NCI-H2196 treated with DMSO at 0.1 percent for 48 hours (cell line): ENCODE data around the gene ZGLP1.
"Not testable (repeated sequence)": the region's sequence is repeated elsewhere in the genome, so short reads cannot be mapped to it uniquely, and the experiment has no call there.

Experiments
- DNase-seq: peaks from one replicate; lab custom pipeline; 2025; ENCODE audit not compliant: unreplicated experiment; lab: John Stamatoyannopoulos, UW

Gene ZGLP1

DNA sequence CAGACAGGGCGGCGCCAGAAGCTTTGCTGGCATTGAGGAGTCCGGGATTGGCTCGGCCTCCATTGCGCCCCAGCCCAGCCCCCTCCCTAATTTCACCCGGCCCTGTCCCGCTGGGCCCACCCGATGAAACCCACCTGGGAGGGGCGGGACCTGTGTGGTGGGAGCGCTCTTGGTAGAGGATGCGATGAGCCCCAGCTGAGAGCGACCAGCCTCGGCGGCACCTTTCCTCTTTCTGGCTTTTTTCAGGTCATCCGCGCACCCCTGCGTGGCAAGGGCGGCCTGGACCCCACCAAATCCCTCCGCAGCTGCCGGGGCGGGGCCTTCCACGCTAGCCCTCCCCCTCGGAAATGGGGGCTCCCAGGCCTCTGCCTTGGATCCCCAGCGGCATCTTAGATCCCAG, at the start of gene ZGLP1:
Gene ZGLP1, minus strand, starts transcription at position 393 of the 400 bp plus-strand sequence.
- DNase-seq = no peak

DNA sequence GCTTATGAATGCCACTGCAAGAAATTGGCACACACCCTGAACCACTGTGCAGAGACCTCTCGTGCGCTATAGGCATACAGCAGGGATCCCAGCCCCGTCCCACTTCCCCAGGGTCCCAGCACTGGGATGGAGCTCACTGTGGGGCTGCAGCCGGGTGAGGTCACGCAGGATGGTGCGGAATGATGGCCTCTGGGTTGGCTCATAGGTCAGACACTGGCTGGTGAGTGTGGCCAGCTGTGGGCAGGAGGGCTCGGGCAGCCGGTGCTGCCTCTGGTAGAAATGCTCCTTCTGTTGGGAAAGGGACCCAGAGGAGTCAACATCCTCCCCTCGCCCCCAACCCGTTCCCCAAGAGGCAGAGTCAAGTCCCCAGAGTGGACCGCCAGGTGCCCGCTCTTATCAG, 46.8 kb upstream of the ZGLP1 start:
- no peak for DNase-seq

DNA sequence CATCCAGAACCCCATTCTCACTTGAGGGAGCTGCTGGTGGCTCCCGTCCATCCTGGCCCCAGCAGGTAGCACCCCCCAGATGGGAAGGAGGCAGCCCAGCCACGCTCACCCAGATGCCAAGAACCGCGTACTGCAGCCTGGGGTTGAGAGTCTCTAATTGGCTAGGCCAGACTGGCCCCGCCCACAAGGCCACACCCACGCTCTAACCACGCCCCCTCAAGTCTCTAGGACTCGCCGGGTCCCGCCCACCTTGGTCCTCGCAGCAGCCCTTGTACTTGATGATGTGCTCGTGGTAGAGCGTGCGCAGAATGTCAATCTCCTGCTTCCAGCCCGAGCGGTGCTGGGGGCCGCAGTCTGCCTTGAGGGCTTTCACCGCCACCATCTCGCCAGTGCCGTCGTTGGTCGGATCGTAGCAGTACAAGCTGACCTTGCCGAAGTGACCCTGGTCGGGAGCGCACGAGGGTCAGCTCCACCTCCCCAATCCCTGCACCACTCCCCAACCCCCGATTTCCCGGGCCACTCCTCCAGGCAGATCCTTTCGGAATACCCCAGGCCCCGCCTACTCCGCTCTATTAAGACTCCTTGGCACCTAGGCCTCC, 44.3 kb upstream of the ZGLP1 start:
- DNase-seq = no peak

DNA sequence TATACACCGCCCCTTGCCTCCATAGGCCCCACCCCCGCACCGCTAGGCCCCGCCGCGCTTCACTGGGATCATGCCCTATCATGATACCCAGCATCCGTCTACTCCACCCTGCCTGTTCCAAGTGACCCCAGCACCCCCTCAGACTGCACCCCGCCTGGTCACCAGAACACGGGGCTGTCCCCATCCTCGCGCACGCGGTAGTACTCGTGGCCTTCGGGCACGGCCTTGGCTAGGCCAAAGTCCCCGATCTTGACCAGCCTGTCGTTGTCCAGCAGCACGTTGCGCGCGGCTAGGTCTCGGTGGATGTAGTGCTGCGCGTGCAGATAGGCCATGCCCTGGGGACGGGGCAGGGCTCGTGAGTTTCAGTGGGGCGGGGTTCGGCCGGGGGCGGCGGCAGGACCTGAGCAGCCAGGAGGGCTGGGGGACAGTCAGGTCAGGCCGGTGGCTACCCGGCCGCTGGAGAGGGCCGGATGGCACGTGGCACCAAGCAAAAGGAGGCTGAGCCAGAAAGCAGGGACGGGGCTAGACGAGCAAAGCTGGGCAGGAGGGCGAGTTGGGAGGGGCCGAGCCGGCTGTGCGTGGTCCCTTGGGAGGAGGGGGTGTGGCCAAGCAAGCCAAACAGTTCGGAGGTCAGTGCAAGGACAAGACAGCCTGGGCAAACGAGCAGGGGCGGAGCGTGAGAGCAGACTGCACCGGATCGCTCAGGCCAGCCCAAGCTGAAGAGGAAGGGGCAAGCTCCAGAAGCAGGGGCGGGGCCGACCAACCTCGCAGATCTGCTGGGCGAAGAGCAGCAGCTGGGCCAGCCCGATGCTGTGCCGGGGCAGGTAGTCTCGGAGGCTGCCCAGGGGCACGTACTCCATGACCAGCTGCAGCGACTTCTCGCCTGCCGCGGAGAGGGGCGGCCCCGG, 43.4 kb upstream of the ZGLP1 start:
- DNase-seq = no peak

DNA sequence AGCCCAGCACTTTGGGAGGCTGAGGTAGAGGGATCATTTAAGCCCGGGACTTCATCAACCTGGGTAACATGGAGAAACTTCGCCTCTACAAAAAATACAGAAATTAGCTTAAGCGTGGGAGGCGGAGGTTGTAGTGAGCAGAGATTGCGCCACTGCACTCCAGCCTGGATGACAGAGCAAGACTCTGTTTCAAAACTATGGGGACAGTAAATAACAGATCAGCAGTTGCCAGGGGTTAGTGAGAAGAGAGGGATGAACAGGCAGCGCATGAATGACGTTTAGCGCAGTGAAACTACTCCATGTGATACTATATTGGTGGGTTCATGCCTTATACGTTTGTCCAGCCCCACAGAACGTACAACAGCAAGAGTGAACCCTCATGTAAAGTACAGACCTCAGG, 36.9 kb upstream of the ZGLP1 start:
- no peak for DNase-seq

DNA sequence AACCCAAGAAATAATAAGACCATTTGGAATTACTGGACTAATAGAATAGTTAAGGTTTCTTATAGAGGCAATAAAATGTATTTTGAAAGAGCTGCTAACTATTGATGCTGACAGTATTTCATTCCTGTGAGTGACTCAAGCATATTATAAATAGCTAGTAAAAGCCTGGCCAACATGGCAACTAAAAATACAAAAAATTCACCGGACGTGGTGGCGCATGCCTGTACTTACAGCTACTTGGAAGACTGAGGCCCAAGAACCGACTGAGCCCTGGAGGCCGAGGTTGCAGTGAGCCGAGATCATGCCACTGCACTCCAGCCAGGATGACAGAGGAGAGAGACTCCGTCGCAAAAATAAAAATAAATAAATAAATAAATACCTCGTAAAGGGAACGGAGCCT, 35.2 kb upstream of the ZGLP1 start:
- no peak for DNase-seq

DNA sequence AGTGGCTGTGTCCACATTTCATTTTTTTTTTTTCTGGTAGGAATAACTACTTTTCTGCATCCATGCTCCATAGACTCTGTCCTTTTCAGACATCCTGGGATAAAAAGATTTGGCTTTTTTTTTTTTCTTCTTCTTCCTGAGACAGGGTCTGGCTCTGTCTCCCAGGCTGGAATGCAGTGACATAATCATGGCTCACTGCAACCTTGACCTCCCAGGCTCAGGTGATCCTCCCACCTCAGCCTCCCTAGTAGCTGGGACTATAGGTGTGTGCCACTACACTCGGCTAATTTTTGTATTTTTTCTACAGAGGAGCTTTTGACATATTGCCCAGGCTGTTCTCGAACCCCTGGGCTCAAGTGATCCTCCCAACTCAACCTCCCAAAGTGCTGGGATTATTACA, 33.9 kb upstream of the ZGLP1 start:
- DNase-seq = no peak

DNA sequence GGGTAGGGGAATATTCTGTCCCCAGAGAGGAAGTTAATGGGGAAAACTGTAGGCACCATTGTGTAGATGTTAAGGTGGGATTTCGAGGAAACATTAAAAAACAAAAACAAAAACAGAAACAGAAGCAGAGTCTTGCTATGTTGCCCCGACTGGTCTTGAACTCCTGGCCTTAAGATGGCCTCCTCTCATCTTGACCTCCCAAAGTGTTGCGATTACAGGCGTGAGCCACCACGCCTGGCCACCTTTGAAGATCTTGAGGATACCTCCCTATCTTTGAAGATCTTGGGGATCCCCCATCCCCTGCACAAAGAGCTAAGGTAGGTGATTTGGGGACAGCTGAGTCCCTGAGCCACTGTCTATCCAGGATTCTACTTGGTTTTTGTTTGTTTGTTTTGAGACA, 30.4 kb upstream of the ZGLP1 start:
- DNase-seq = no peak

DNA sequence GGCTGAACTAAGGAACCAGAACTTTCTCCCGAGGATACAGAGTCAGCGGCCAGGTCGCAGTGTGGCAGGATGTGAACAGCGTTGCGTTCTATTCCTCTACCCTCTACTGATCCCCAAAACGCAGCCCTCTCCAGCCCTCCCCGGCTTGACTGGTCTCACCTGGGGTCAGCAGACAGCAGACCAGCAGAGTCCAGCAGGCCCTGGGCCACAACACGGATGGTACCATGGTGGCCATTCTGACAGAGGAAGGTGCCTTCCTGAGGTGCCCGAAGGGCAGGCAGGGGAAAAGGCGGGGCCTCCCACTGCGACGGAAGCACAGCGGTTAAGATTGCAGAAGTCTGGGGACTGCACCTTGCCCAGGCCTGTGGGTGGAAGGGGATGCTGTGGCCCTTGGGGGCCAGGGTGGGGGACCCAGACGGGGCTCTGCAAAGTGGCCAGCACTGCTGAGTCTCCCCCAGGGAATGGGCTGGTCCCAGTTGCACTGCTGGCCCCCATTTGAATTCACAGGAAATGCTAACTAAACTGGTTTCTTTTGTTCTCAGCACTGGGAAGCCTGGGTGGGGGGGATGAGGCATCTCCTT, 29.9 kb upstream of the ZGLP1 start, which contains the start of gene ICAM3:
Gene ICAM3, minus strand, starts transcription at position 245 of the 581 bp plus-strand sequence. Its CDS starts 10 bp downstream, at position 235.
- DNase-seq = no peak

DNA sequence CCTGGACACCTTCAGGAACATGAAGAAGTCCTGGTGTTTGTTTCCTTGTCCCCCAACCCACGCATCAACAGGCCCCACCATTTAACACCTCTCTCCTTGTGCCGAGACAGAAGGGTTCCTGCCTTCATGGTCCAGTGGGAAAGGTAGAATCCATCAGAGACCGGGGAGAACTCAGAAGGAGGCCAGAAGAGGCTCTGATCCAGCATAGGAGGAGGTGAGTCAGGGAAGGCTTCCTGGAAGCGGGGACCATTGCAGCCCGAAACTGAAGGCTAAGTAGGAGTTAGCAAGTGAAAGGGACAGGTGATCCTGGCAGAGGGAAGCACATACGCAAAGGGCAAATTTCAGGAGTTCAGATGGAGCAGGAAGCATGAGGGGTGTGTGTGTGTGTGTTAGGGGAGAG, 29.3 kb upstream of the ZGLP1 start:
- DNase-seq = no peak

DNA sequence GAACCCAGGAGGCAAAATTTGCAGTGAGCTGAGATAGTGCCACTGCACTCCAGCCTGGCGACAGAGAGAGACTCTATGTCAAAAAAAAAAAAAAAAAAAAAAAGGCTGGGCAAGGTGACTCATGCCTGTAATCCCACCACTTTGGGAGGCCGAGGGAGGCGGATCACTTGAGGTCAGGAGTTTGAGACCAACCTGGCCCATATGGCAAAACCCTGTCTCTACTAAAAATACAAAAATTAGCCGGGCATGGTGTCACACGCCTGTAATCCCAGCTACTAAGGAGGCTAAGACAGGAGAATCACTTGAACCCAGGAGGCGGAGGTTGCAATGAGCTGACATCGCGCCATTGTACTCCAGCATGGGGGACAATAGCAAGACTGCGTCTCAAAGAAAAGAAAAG, 27.1 kb upstream of the ZGLP1 start:
- not testable (repeated sequence) for DNase-seq

DNA sequence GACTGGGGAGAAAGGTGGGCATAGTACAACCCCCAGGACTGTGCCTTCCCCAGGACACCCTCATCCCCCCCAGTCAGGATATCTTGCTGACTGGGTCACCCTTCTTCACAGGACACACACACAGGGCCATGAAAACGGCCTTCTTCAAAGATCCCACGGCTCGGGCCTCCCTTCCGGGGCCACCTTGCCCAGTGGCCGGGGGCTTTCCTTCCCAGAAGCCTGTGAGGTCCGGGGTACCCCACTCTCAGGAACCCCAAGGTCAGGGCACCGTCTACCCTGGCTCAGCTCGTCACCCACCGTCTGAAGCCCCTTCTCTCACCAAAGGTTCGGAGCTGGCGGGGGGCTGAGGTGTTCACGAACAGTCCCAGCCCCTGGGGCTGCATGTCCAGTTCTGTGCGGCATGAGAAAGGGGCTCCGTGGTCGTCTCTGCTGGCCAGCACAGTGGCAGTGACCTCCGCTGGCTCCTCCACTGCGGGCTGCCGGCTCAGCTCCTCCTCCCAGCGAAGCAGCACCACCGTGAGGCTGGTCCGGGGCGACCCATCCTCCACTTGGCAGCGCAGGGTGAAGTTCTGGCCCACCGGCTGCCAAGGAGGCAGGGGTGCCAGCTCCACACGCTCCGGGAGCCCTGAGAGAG, 25.9 kb upstream of the ZGLP1 start:
- DNase-seq = no peak

DNA sequence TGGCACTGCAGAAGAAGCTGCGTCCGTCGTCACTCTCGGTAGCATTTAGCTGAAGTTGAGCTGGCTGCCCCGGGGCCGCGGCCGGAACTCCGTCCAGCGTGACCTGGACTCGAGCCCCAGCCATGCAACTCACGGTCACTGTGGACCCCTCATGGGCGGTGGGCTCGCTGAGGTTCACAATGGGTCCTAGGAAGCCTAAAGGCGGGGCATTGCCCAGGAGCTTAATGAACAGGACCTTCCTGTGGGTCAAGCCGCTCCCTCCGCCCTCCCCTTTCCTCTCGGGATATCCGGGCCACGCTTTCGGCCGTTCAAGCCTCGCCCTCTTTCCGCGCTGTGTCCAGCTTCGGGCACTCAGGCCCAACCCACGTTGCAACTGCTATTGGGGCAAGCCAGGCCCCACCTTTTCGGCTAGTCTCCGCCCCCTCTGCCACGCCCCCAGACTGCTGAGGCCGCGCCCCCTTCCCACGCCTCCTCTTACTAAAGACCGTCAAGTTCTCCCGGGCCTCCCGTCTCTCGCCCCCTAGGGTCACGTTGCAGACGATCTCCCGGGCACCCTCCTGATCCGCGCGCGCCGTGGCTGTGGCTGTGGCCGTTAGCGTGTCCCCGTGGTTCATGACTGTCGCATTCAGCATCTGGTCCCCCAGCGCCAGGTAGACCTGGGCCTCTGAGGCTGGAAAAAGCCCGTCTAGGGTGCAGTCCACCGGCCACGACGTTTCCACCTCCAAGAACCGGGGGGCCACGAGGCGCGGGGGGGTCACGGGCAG, 25.2 kb upstream of the ZGLP1 start:
- DNase-seq = peak; percentile 85

DNA sequence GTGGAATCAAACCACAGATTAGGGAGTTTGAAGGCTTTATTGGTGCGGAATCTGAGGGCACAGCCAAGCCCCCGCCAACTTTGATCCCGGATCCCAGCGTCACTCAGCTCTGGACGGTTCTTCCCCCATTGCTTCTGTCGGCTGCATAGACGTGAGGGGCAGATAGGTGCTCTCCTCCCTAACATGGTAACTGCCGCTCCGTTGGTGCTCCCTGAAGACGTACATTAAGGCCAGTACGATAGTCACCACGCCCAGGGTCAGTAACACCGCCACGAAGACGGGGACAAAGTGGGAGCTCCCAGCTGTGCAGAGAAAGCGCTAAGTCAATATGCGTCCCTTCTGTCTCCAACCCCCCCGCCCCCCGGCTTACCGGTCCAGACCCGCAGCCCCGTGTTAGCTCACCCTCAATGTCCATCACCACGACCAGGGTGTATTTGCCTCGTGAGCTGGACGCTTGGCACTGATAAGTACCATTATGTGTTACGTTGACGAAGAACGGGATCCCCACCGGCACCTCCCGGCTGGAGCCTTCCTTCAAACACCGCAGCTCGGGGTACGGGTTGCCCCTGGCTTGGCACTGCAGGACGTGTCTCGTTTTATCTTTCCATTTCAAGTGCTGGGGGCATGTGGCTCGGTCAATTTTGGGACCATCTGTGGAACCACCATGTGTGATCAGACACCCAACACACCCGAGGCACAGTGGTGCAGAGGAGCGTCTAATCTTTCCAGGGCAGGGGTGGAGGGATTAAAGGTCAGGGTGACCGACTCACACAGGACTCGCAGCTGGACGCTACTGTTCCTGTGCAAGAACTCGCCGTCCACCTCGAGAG, 24.4 kb upstream of the ZGLP1 start:
- DNase-seq = no peak

DNA sequence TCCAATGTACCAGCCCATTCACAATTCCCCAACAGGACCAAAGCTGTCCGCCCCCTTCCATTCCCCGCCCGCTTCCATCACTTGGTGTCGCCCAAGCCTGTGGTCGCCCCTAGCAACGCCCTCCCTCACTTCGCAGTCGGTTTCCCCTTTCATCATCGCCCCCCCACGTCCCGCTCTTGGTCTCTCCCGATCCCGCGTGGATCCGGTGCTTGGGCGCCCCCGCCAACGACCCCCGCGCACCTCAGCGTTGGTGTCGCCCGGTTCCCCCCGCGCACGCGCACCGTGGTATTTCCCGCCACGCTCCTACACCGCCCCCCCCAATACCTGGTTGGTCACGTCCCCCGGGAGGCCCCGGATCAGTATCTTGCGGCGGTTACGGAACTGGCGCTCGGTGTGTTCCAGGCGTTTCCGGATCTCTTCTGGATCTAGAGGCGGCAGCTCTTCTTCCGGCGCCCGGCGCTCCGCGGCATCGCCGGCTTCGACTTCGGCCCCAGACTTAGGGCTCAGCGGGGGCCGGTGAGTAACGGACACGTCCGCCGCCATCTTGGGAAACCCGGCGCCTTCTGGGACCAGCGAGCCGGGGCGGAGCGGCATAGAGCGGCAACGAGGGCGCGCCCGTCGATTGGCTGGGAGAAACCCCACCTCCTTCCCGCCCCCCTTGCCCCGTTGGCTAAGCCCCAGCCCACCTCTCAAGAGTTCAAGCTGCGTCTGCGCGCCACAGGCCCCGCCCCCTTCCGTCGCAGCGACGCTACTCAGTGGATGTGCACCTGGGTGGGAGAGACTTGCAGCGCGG, 23.5 kb upstream of the ZGLP1 start, which contains the start of gene RAVER1:
Gene RAVER1, minus strand, starts transcription at position 565 of the 793 bp plus-strand sequence. Its CDS starts 22 bp downstream, at position 543.
- peak; percentile 91 for DNase-seq

DNA sequence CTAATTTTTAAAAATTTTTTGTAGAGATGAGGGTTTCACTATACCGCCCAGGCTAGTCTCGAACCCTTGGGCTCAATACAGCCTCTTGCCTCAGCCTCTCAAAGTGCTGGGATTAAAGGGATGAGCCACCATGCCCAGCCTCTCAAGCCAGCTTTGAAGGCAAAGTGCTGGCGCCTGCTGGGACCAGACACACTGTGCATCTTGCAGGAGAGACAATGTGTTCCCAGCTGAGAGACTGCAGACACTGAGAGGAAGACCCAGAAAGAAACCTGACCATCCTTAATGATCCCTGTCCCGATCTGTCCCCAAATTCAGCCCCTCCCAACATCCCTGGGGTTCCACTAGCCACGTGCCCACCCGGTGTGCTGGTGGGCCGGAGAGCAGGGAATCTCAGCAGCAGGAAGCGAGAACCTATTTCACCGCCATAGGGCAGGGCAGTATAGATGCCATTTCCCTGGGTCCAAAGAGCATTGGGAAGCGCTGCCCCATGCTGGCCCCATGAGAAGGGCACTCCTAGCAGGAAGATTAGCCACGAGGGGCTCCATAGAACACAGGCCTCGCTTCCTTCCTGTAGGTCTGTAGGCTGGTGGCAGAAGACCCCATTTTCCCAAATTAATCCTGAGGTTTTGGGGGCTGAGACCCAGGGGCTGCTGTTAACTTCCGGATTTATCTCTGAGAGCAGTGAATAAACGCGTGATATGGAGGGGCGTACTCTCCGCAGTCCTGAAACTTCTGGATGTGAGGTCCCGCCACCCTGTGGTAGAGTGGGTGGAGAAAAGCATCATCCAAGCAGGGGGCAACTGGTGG, 22.7 kb upstream of the ZGLP1 start:
- no peak for DNase-seq

DNA sequence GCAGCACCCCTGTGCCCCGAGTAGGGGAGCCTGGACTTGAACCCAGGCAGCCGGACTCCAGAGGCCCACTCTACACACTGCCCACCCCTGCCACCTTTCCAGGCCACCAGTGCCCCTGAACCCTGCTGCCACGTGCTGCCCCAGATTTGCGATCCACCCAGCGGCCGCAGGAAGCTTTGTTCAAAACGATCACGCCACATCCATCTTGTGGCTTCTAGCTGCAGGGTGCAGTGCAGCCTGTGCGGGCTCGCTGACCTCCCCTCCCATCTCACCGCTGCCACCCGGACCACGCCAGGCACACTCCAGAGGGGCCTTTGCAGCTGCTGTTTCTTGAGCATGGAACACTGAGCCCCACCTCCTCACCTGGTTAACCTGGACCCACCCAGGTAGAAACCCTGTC, 19.9 kb upstream of the ZGLP1 start:
- no peak for DNase-seq
